Measurements from ENCODE around the gene CDH13. TPM values are rescaled to one million over a fixed set of nuclear protein-coding genes. Genes with fewer than 3 reads are reported as not detected.

Gene CDH13
- total and polyA plus RNA-seq, 2 of the 8 experiments (the other 6 are each of a cell fraction or from before 2014, with no cell fraction given): 2.3 to 2.4 TPM

DNA sequence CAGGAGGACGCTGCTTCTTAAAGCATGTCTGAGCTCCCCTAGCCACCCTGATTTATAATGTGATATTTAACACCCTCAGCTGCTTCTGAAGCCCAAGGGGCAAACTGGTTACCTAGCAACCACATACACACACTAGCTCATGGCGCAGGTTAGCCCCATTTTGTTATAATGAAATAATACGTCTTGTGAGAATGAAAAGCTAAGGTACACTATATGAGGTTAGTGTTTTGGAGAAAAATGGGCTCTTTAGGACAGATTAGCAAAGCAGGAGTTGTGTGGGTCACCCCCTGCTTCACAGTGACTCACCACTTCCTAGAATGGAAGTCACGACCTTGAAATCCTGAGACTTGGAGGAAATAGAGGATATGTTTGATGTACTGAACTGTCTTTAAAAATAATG lies 776.2 kb downstream of the CDH13 start:
- Histone ChIP-seq H3K27me3 (replicated peaks in 1 of 4; ENCODE audit: control insufficient read depth in 3 of 4, extremely low read depth in 1 of 4, insufficient read depth in 3 of 4, low read length in 3 of 4) (no peaks in the 10 kb centered on the region), H2BK5ac (ENCODE audit: low read depth, low read length) (no peak overlapping the region), H3K4ac (replicated peaks; ENCODE audit: insufficient read length, low read depth, low read length) (no peak overlapping the region), H2AK5ac (ENCODE audit: low read depth, low read length) (no peak overlapping the region), H2BK20ac (ENCODE audit: low read length) (no peak overlapping the region), H4K8ac (ENCODE audit: extremely low read depth, insufficient read depth, low read length) (no peak overlapping the region), H3K23ac (ENCODE audit: insufficient read length) (no peak overlapping the region), H2BK120ac (replicated peaks; ENCODE audit: low read depth, low read length) (no peak overlapping the region), H4K91ac (replicated peaks; ENCODE audit: insufficient read length, low read length) (no peak overlapping the region), H3K56ac (replicated peaks; ENCODE audit: insufficient read length, low read depth, low read length) (no peak overlapping the region), H3K9ac (replicated peaks in 1 of 4; ENCODE audit: extremely low read depth in 1 of 4, low read depth in 3 of 4, low read length in 3 of 4) (no peak overlapping the region), H2AFZ (ENCODE audit: low read length) (no peak overlapping the region), H4K5ac (ENCODE audit: insufficient read length, low read depth, low read length) (no peak overlapping the region), H3K4me2 (ENCODE audit: insufficient read depth in 1 of 2, low read depth in 2 of 2, low read length in 2 of 2) (no peak overlapping the region), H4K20me1 (replicated peaks in 1 of 2; ENCODE audit: control insufficient read depth in 1 of 2, insufficient read depth in 2 of 2, low read length in 2 of 2) (no peaks in the 10 kb centered on the region), H3K27ac (ENCODE audit: low read depth, low read length) (no peak overlapping the region), H2BK12ac (ENCODE audit: low read depth, low read length) (no peak overlapping the region), H3K79me1 (ENCODE audit: low read depth, low read length) (no peaks in the 10 kb centered on the region), H3K36me3 (ENCODE audit: control insufficient read depth in 2 of 4, insufficient read depth in 4 of 4, low read length in 3 of 4) (no peaks in the 10 kb centered on the region), H3K9me3 (ENCODE audit: insufficient read depth in 2 of 2, low read depth in 1 of 2, low read length in 1 of 2) (no peaks in the 10 kb centered on the region), H2BK15ac (ENCODE audit: low read length) (no peak overlapping the region), H3K23me2 (ENCODE audit: low read depth, low read length) (no peaks in the 10 kb centered on the region), H3K4me3 (ENCODE audit: extremely low read depth in 1 of 4, insufficient read depth in 2 of 4, low read depth in 3 of 4, low read length in 4 of 4) (no peak overlapping the region), H3K14ac (ENCODE audit: insufficient read length) (no peak overlapping the region), H3K18ac (ENCODE audit: extremely low read depth, low read length) (no peak overlapping the region), H3K4me1 (replicated peaks in 1 of 4; ENCODE audit: control insufficient read depth in 3 of 4, insufficient read depth in 4 of 4, low read length in 3 of 4) (no peaks in the 10 kb centered on the region), H3K79me2 (ENCODE audit: control insufficient read depth in 1 of 2, insufficient read depth in 2 of 2, low read length in 2 of 2) (no peaks in the 10 kb centered on the region)
- CTCF ChIA-PET (ENCODE audit: partially characterized antibody): interaction anchor here (1.0 to 3.1 kb wide), 15 partner anchors 9 to 109 kb away, joined by 3 to 22 read pairs (median 7); no protein-coding TSS in a partner anchor
- POLR2A ChIA-PET (ENCODE audit: partially characterized antibody): no interaction called here
- WGBS, 2 experiments (ENCODE audit: extremely low coverage in 1 of 2, insufficient coverage in 1 of 2, insufficient read length in 1 of 2, insufficient replicate concordance in 2 of 2, low coverage in 1 of 2, low lambda C conversion rate in 2 of 2, missing lambda C conversion rate in 1 of 2): 87% methylated on average over 4 of the region's 4 CpGs; no CpG with 5 or more reads in 1 of the 2 experiments
- DNase-seq (ENCODE audit: low read depth in 1 of 2, low spot score in 2 of 2): no peak
- FAIRE-seq: no peak
- TF ChIP-seq MAFK (IDR thresholded peaks at IDR 0.05; ENCODE audit: low read depth, low read length) (no peak), NRF1 (IDR thresholded peaks at IDR 0.05; ENCODE audit: low read depth, low read length) (no peak), SP1 (IDR thresholded peaks at IDR 0.05; ENCODE audit: low read depth, low read length) (no peak), SIRT6 (IDR thresholded peaks at IDR 0.05; ENCODE audit: low read length) (no peak), NANOG (IDR thresholded peaks at IDR 0.05; ENCODE audit: insufficient read depth, low read depth, low read length, poor library complexity, severe bottlenecking) (no peak)
- TF ChIP-seq, protein P1, sequence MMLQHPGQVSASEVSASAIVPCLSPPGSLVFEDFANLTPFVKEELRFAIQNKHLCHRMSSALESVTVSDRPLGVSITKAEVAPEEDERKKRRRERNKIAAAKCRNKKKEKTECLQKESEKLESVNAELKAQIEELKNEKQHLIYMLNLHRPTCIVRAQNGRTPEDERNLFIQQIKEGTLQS (IDR thresholded peaks at IDR 0.05; ENCODE audit: insufficient read depth, low read depth, low read length): no peak
